Gastroesophageal sphincter (tissue), 4 donors: Measurements from ENCODE around the gene TPPP. TPM values are rescaled to one million over a fixed set of nuclear protein-coding genes. Genes with fewer than 3 reads are reported as not detected.

Source experiments
- ATAC-seq: fragments of 150-250 bp; one replicate; pipeline ENCODE4 v1.9.1; 2016; ENCODE audit warnings: mild to moderate bottlenecking, moderate library complexity
- H3K27ac ChIP-seq, 4 donors: fragments of 200-600 bp; sonication (generic) in 3 of 4; 1 replicate in 3 of 4; 2 replicates in 1 of 4; pipeline ENCODE4 v1.5.1; 2016 to 2019
- H3K27me3 ChIP-seq: fragments of 200-600 bp; sonication (generic); one replicate; pipeline ENCODE4 v1.5.1; 2019
- H3K36me3 ChIP-seq, 2 donors: fragments of 200-600 bp; sonication (generic); one replicate each; pipeline ENCODE4 v1.5.1; 2019; ENCODE audit warnings: control low read depth in 1 of 2
- H3K4me1 ChIP-seq, 3 donors: fragments of 200-600 bp; sonication (generic); 1 replicate in 2 of 3; 2 replicates in 1 of 3; pipeline ENCODE4 v1.5.1; 2016 to 2019; ENCODE audit warnings: control low read depth in 2 of 3
- H3K4me3 ChIP-seq, 2 donors: fragments of 200-600 bp; sonication (generic); one replicate each; pipeline ENCODE4 v1.5.1; 2019; ENCODE audit warnings: mild to moderate bottlenecking in 1 of 2, moderate library complexity in 1 of 2
- H3K9me3 ChIP-seq, 3 donors: fragments of 200-600 bp; sonication (generic); one replicate each; pipeline ENCODE4 v1.5.1; 2017 to 2019; ENCODE audit warnings: control low read depth in 2 of 3
- CTCF ChIP-seq, 4 experiments: fragments of 200-600 bp in 2 of 4; fragments of 450-650 bp in 2 of 4; sonication (generic) in 1 of 4; IDR thresholded peaks; one replicate each; pipeline ENCODE4 v1.5.1; 2017 to 2019; ENCODE audit warnings: antibody characterized with exemption in 4 of 4, mild to moderate bottlenecking in 2 of 4, moderate library complexity in 2 of 4
- EP300 ChIP-seq: sonication (generic); formaldehyde crosslinking; IDR thresholded peaks from one replicate; pipeline ENCODE4 v1.6.1; 2017; ENCODE audit warnings: antibody characterized with exemption, mild to moderate bottlenecking
- POLR2A ChIP-seq, 2 donors: fragments of 450-650 bp; IDR thresholded peaks; one replicate each; pipeline ENCODE4 v1.6.1; 2017; ENCODE audit warnings: antibody characterized with exemption in 2 of 2, mild to moderate bottlenecking in 2 of 2, moderate library complexity in 1 of 2
- POLR2AphosphoS5 ChIP-seq: sonication (generic); formaldehyde crosslinking; IDR thresholded peaks from one replicate; pipeline ENCODE4 v1.6.1; 2017; ENCODE audit warnings: antibody characterized with exemption
- WGBS, 2 donors: methylation state at CpG; one replicate each; pipeline ENCODE4 v1.1.5; 2018; ENCODE audit warnings: low coverage in 1 of 2; 5-methylcytosine and 5-hydroxymethylcytosine counted together
- total RNA-seq, 4 donors: library from RNA; depleted of rRNA; stranded (reverse); fragments of >200 nt; gene quantifications; one replicate each; pipeline ENCODE4 v1.1.0, GENCODE V29; 2016

Gene TPPP
- total RNA-seq, 4 donors from 2014 or later, result 13.3 to 42.8 (median 32.0) TPM

GRCh38 chr5:654071-654778, 38.9 kb downstream of the TPPP start:
- no peaks in the 10 kb centered on the region for H3K27me3 ChIP-seq
- no peak for ATAC-seq
- no peaks in the 10 kb centered on the region for H3K4me1 ChIP-seq
- peaks cover 0 to 4% (median 0%) of the 10 kb centered on the region in 3 donors for H3K9me3 ChIP-seq
- no peak overlapping the region for H3K4me3 ChIP-seq
- TF ChIP-seq CTCF (IDR thresholded peaks at IDR 0.05), result no peak
- TF ChIP-seq EP300, result no peak
- TF ChIP-seq POLR2A (IDR thresholded peaks at IDR 0.05), result no peak
- no peak for TF ChIP-seq POLR2AphosphoS5
- peaks cover 0 to 30% of the 10 kb centered on the region in 2 donors for H3K36me3 ChIP-seq
- no peak overlapping the region for H3K27ac ChIP-seq
- WGBS, 2 donors, result 46 to 63% methylated on average over 2 to 3 of the region's 17 CpGs

- no peak for TF ChIP-seq EP300
- Histone ChIP-seq H3K27me3 (no peaks in the 10 kb centered on the region), H3K4me3 (no peak overlapping the region), H3K36me3 (peaks cover 0 to 22% of the 10 kb centered on the region in 2 donors), H3K9me3 (peaks cover 0 to under 1% (median 0%) of the 10 kb centered on the region in 3 donors), H3K4me1 (no peaks in the 10 kb centered on the region), H3K27ac (no peak overlapping the region)
- ATAC-seq, result no peak
- no CpG with 5 or more reads among the region's 11 CpGs for WGBS, 2 donors
Observed at GRCh38 chr5:652773-653350, 40.3 kb downstream of the TPPP start.

DNA sequence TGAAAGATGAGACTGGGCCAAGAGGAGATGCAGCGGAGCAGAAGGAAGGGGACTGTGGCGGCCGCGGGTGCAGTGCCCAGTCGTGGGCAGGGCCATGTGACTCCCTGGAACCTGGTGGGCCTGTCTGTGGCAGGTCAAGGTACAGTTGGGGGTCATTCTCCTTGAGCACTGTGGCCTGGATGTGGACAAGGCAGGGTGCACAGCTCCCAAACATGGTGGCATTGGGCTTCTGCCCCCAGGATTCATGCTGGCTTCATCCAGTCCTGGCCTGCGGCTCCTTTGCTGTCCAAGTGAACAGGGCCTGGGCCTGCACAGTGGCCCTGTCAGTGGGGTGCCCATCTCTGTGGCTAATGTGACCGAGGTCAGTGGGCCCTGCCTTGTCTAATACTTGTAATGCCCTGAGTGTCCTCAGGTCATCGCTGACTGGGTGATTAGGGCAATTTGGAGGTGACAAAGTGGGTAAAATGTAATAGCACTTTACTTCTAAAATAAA, 41.1 kb downstream of the TPPP start:
- TF ChIP-seq POLR2A (IDR thresholded peaks at IDR 0.05) (no peak), POLR2AphosphoS5 (no peak), EP300 (no peak)
- Histone ChIP-seq H3K9me3 (no peaks in the 10 kb centered on the region), H3K4me3 (no peak overlapping the region), H3K4me1 (no peaks in the 10 kb centered on the region), H3K36me3 (peaks cover 0 to 19% of the 10 kb centered on the region in 2 donors), H3K27ac (no peak overlapping the region), H3K27me3 (no peaks in the 10 kb centered on the region)
- no peak for ATAC-seq
- WGBS, 2 donors, result 100% methylated on average over 1 of the region's 8 CpGs

DNA sequence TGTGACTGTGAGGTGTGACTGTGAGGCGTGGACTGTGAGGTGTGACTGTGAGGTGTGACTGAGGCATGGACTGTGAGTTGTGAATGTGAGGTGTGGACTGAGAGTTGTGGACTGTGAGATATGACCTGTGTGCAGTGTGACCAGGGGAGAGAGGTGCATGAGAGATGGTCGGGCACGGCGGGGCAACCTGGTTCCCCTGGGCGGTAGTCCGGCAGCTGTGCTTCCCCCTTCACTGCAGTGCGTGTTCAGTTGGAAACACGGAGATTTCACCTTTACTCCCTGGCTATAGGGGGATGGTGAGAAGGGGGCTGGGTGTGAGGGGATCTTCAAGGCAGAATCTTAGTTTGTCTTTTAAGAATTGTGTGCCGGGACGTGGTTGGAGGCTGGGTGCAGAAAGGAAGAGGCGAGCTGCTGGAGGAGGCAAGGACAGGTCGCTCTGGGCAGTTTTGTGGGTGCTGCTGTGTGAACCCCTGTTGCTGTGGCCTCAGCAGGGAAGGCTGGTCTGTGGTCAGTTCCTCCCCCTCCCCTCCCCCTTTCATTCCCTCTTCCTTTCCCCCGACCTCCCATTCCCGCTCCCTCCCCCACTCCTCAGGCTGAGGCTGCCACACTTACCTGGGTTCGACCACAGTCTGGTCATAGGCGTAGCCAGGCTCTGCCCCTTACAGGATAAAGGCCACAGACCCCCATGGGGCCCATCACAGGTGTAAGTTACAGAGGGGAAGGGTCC, 41.7 kb downstream of the TPPP start:
- Histone ChIP-seq H3K4me3 (no peak overlapping the region), H3K27me3 (no peaks in the 10 kb centered on the region), H3K27ac (no peak overlapping the region), H3K4me1 (no peaks in the 10 kb centered on the region), H3K36me3 (peaks cover 0 to 24% of the 10 kb centered on the region in 2 donors), H3K9me3 (no peaks in the 10 kb centered on the region)
- 84 to 89% methylated on average over 5 to 9 of the region's 16 CpGs for WGBS, 2 donors
- TF ChIP-seq POLR2AphosphoS5 (no peak), POLR2A (IDR thresholded peaks at IDR 0.05) (no peak), EP300 (no peak), CTCF (IDR thresholded peaks at IDR 0.05) (no peak)
- ATAC-seq, result no peak

- ATAC-seq, result no peak
- H3K27ac ChIP-seq, result no peak overlapping the region
- 97 to 100% methylated on average over 3 to 5 of the region's 9 CpGs for WGBS, 2 donors
- no peaks in the 10 kb centered on the region for H3K9me3 ChIP-seq
- TF ChIP-seq EP300, result no peak
- TF ChIP-seq POLR2A (IDR thresholded peaks at IDR 0.05), result no peak
- TF ChIP-seq CTCF (IDR thresholded peaks at IDR 0.05), result no peak
- TF ChIP-seq POLR2AphosphoS5, result no peak
- H3K27me3 ChIP-seq, result no peaks in the 10 kb centered on the region
- H3K4me3 ChIP-seq, result no peak overlapping the region
- H3K36me3 ChIP-seq, result peaks cover 0 to 32% of the 10 kb centered on the region in 2 donors
- no peaks in the 10 kb centered on the region for H3K4me1 ChIP-seq
Observed at GRCh38 chr5:647727-648126, 45.4 kb downstream of the TPPP start.
